ENCODE data around the gene MRTFA. TPM values are rescaled to one million over a fixed set of nuclear protein-coding genes. Genes with fewer than 3 reads are reported as not detected.

Gene MRTFA
- total and polyA plus RNA-seq, 9 of the 15 experiments (the other 6 are each of a cell fraction or from before 2014, with no cell fraction given) = 0.84 to 21.1 (median 3.7) TPM

DNA sequence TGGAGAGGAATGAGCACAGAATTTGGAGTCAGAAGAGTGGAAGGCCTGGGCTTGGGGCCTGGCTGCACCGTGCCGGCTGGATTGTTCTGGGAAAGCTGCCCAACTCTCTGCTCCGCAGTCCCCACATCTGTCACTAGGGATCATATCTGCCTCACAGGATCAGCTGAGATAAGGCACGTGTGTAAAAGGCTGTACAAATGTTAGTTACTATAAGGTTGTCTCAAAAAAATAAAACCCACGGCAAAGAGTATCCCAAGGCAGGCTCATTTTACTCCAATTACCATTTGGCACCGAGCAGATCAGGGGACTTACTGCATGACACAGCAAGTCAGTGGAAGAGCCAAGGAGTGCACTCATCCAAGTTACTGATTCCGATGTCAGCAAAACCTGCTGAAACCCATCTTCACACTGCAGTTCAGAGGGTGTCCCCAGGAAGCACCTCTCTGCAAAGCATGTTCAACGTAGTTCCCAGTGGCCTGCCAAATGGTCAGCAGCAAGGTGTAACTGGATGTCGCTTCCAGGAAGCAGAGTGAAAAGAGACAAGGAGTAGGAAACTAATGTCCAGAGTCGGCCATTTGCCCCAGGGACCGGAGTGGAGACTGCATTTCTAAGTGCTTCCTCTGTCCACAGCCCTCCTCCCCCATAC, 18.1 kb upstream of the MRTFA start (continued):
- TF ChIP-seq, protein P1, sequence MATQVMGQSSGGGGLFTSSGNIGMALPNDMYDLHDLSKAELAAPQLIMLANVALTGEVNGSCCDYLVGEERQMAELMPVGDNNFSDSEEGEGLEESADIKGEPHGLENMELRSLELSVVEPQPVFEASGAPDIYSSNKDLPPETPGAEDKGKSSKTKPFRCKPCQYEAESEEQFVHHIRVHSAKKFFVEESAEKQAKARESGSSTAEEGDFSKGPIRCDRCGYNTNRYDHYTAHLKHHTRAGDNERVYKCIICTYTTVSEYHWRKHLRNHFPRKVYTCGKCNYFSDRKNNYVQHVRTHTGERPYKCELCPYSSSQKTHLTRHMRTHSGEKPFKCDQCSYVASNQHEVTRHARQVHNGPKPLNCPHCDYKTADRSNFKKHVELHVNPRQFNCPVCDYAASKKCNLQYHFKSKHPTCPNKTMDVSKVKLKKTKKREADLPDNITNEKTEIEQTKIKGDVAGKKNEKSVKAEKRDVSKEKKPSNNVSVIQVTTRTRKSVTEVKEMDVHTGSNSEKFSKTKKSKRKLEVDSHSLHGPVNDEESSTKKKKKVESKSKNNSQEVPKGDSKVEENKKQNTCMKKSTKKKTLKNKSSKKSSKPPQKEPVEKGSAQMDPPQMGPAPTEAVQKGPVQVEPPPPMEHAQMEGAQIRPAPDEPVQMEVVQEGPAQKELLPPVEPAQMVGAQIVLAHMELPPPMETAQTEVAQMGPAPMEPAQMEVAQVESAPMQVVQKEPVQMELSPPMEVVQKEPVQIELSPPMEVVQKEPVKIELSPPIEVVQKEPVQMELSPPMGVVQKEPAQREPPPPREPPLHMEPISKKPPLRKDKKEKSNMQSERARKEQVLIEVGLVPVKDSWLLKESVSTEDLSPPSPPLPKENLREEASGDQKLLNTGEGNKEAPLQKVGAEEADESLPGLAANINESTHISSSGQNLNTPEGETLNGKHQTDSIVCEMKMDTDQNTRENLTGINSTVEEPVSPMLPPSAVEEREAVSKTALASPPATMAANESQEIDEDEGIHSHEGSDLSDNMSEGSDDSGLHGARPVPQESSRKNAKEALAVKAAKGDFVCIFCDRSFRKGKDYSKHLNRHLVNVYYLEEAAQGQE (IDR thresholded peaks at IDR 0.05; ENCODE audit: borderline replicate concordance) = peak; percentile 18; the same call in 1 of the 2 replicates
- TF ChIP-seq, protein P1 (CRISPR knock-in tag; IDR thresholded peaks at IDR 0.05; ENCODE audit: low read depth) = no peak
- TF ChIP-seq HNRNPLL (IDR thresholded peaks at IDR 0.05; ENCODE audit: low read depth, low read length, poor library complexity, severe bottlenecking) (no peak), KLF6 (CRISPR knock-in tag; IDR thresholded peaks at IDR 0.05; ENCODE audit: borderline replicate concordance) (no peak), NFE2 (IDR thresholded peaks at IDR 0.05; ENCODE audit: low read depth) (peak; percentile 80), NR0B1 (IDR thresholded peaks at IDR 0.05; ENCODE audit: partially characterized antibody) (no peak), DDX20 (tag; IDR thresholded peaks at IDR 0.05; ENCODE audit: low read depth) (no peak), C11orf30 (IDR thresholded peaks at IDR 0.05; ENCODE audit: low read depth) (peak; percentile 88), ZNF395 (CRISPR knock-in tag; IDR thresholded peaks at IDR 0.05) (no peak), MAFF (IDR thresholded peaks at IDR 0.05; ENCODE audit: low read length) (peak; percentile 56)
- TF ChIP-seq, protein P2, sequence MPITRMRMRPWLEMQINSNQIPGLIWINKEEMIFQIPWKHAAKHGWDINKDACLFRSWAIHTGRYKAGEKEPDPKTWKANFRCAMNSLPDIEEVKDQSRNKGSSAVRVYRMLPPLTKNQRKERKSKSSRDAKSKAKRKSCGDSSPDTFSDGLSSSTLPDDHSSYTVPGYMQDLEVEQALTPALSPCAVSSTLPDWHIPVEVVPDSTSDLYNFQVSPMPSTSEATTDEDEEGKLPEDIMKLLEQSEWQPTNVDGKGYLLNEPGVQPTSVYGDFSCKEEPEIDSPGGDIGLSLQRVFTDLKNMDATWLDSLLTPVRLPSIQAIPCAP (CRISPR knock-in tag; IDR thresholded peaks at IDR 0.05; ENCODE audit: borderline replicate concordance) = no peak
- TF ChIP-seq, protein P3, sequence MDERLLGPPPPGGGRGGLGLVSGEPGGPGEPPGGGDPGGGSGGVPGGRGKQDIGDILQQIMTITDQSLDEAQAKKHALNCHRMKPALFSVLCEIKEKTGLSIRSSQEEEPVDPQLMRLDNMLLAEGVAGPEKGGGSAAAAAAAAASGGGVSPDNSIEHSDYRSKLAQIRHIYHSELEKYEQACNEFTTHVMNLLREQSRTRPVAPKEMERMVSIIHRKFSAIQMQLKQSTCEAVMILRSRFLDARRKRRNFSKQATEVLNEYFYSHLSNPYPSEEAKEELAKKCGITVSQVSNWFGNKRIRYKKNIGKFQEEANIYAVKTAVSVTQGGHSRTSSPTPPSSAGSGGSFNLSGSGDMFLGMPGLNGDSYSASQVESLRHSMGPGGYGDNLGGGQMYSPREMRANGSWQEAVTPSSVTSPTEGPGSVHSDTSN (CRISPR knock-in tag; IDR thresholded peaks at IDR 0.05; ENCODE audit: low read depth) = no peak
- TF ChIP-seq, protein P3 (tag; conservative IDR thresholded peaks at IDR 0.05; ENCODE audit: low read depth) = peak; percentile 61
